H9 (cell line): ENCODE data around the gene VPS13C. TPM values are rescaled to one million over a fixed set of nuclear protein-coding genes. Genes with fewer than 3 reads are reported as not detected.

Experiments
- DNase-seq: peaks from one replicate; pipeline ENCODE4 v3.0.0-alpha.2; 2017
- H2AFZ ChIP-seq: one replicate; pipeline ENCODE4 v1.6.1; 2013; ENCODE audit warnings: mild to moderate bottlenecking, low read length, control low read depth, moderate library complexity
- H2AK5ac ChIP-seq: 2 replicates; pipeline ENCODE4 v1.6.1; 2013; ENCODE audit warnings: low read length, control low read depth, mixed read lengths; ENCODE audit not compliant: insufficient read length
- H2BK120ac ChIP-seq: one replicate; pipeline ENCODE4 v1.6.1; 2013; ENCODE audit warnings: low read depth, mild to moderate bottlenecking, low read length, control low read depth, inconsistent platforms; ENCODE audit not compliant: poor library complexity, severe bottlenecking
- H2BK12ac ChIP-seq: 2 replicates; pipeline ENCODE4 v1.6.1; 2013; ENCODE audit warnings: low read length, control low read depth, mixed read lengths, low read depth; ENCODE audit not compliant: insufficient read length
- H2BK15ac ChIP-seq: 2 replicates; pipeline ENCODE4 v1.6.1; 2013; ENCODE audit warnings: low read depth, low read length, control low read depth
- H2BK20ac ChIP-seq: one replicate; pipeline ENCODE4 v1.6.1; 2013; ENCODE audit warnings: low read depth, mild to moderate bottlenecking, low read length, control low read depth, inconsistent platforms; ENCODE audit not compliant: poor library complexity, severe bottlenecking
- H2BK5ac ChIP-seq: 2 replicates; pipeline ENCODE4 v1.6.1; 2013; ENCODE audit warnings: low read length, control low read depth, mixed read lengths; ENCODE audit not compliant: insufficient read length
- H3K14ac ChIP-seq: 2 replicates; pipeline ENCODE4 v1.6.1; 2013; ENCODE audit warnings: low read length, control low read depth; ENCODE audit not compliant: insufficient read depth
- H3K18ac ChIP-seq: 2 replicates; pipeline ENCODE4 v1.6.1; 2013; ENCODE audit warnings: low read depth, mild to moderate bottlenecking, mixed read lengths, low read length, control low read depth; ENCODE audit not compliant: insufficient read length
- H3K23ac ChIP-seq: 2 replicates; pipeline ENCODE4 v1.6.1; 2013; ENCODE audit warnings: low read length, control low read depth, mixed read lengths, low read depth; ENCODE audit not compliant: insufficient read length
- H3K23me2 ChIP-seq: 2 replicates; pipeline ENCODE4 v1.6.1; 2013; ENCODE audit warnings: low read depth, mild to moderate bottlenecking, mixed read lengths, low read length, control low read depth; ENCODE audit not compliant: insufficient read length, poor library complexity, severe bottlenecking
- H3K27ac ChIP-seq: 2 replicates; pipeline ENCODE4 v1.5.1; 2013; ENCODE audit warnings: low read length, control low read depth, mixed read lengths, low read depth; ENCODE audit not compliant: insufficient read length
- H3K27me3 ChIP-seq: 2 replicates; pipeline ENCODE4 v1.6.1; 2013; ENCODE audit warnings: low read length, control low read depth, inconsistent platforms; ENCODE audit not compliant: insufficient read depth
- H3K4ac ChIP-seq: 2 replicates; pipeline ENCODE4 v1.6.1; 2013; ENCODE audit warnings: low read depth, mild to moderate bottlenecking, control low read depth, inconsistent platforms, low read length, moderate library complexity
- H3K4me1 ChIP-seq: 2 replicates; pipeline ENCODE4 v1.6.1; 2013; ENCODE audit warnings: low read length, control low read depth, inconsistent platforms; ENCODE audit not compliant: insufficient read depth
- H3K4me2 ChIP-seq: 2 replicates; pipeline ENCODE4 v1.6.1; 2013; ENCODE audit warnings: low read length, control low read depth, mixed read lengths; ENCODE audit not compliant: insufficient read length, insufficient read depth
- H3K56ac ChIP-seq: 2 replicates; pipeline ENCODE4 v1.6.1; 2013; ENCODE audit warnings: low read depth, mild to moderate bottlenecking, mixed read lengths, low read length, control low read depth; ENCODE audit not compliant: insufficient read length
- H3K79me1 ChIP-seq: 2 replicates; pipeline ENCODE4 v1.6.1; 2013; ENCODE audit warnings: low read depth, mild to moderate bottlenecking, moderate library complexity, low read length, control low read depth, inconsistent platforms; ENCODE audit not compliant: insufficient read depth, poor library complexity, severe bottlenecking
- H3K79me2 ChIP-seq: 2 replicates; pipeline ENCODE4 v1.6.1; 2013; ENCODE audit warnings: low read length, control low read depth, inconsistent platforms; ENCODE audit not compliant: insufficient read depth
- H3K9ac ChIP-seq: 2 replicates; pipeline ENCODE4 v1.6.1; 2013; ENCODE audit warnings: low read length, control low read depth, mixed read lengths; ENCODE audit not compliant: insufficient read length; ENCODE audit errors: extremely low read depth
- H3K9me3 ChIP-seq: one replicate; pipeline ENCODE4 v1.6.1; 2013; ENCODE audit warnings: low read depth, low read length, inconsistent platforms; ENCODE audit not compliant: control insufficient read depth
- H3T11ph ChIP-seq: one replicate; pipeline ENCODE4 v1.6.1; 2013; ENCODE audit warnings: mild to moderate bottlenecking, low read length, control low read depth, inconsistent platforms
- H4K20me1 ChIP-seq: one replicate; pipeline ENCODE4 v1.6.1; 2013; ENCODE audit not compliant: control insufficient read depth, insufficient read length, insufficient read depth
- H4K5ac ChIP-seq: 2 replicates; pipeline ENCODE4 v1.6.1; 2013; ENCODE audit warnings: low read depth, mild to moderate bottlenecking, mixed read lengths, low read length, control low read depth; ENCODE audit not compliant: insufficient read length
- H4K8ac ChIP-seq: replicated peaks from 2 replicates; pipeline ENCODE4 v1.6.1; 2013; ENCODE audit warnings: low read length, control low read depth, mixed read lengths, low read depth; ENCODE audit not compliant: insufficient read length
- H4K91ac ChIP-seq: 2 replicates; pipeline ENCODE4 v1.6.1; 2013; ENCODE audit warnings: low read depth, mild to moderate bottlenecking, moderate library complexity, mixed read lengths, low read length, control low read depth; ENCODE audit not compliant: insufficient read length
- H3K27ac Mint-ChIP-seq, 3 experiments: 2 replicates in 2 of 3; 3 replicates in 1 of 3; pipeline ENCODE4 v1.8.0; 2020 to 2021; ENCODE audit warnings: mixed read lengths in 3 of 3, mild to moderate bottlenecking in 1 of 3, moderate library complexity in 1 of 3
- H3K27me3 Mint-ChIP-seq: 2 replicates; pipeline ENCODE4 v1.8.0; 2021; ENCODE audit warnings: low read depth, mild to moderate bottlenecking, moderate library complexity, mixed read lengths
- H3K36me3 Mint-ChIP-seq, 3 experiments: 2 replicates in 2 of 3; 3 replicates in 1 of 3; pipeline ENCODE4 v1.8.0; 2020 to 2021; ENCODE audit warnings: low read depth in 3 of 3, mixed read lengths in 3 of 3; ENCODE audit not compliant: insufficient read depth in 1 of 3
- H3K4me1 Mint-ChIP-seq, 2 experiments: 2 replicates each; pipeline ENCODE4 v1.8.0; 2020; ENCODE audit warnings: mixed read lengths in 2 of 2
- H3K4me3 Mint-ChIP-seq, 2 experiments: 2 replicates in 1 of 2; 3 replicates in 1 of 2; pipeline ENCODE4 v1.8.0; 2020 to 2021; ENCODE audit warnings: mild to moderate bottlenecking in 2 of 2, mixed read lengths in 2 of 2, moderate library complexity in 1 of 2
- H3K9me3 Mint-ChIP-seq, 2 experiments: 2 replicates in 1 of 2; 3 replicates in 1 of 2; pipeline ENCODE4 v1.8.0; 2020; ENCODE audit warnings: mild to moderate bottlenecking in 2 of 2, mixed read lengths in 2 of 2, moderate library complexity in 1 of 2
- WGBS: extraction: QIAGEN DNeasy Blood & Tissue Kit; methylation state at CpG from one replicate; pipeline ENCODE4 v1.1.7; 2013; ENCODE audit warnings: missing lambda C conversion rate, low lambda C conversion rate, mixed read lengths; ENCODE audit not compliant: insufficient read length; ENCODE audit errors: extremely low coverage; 5-methylcytosine and 5-hydroxymethylcytosine counted together
- total RNA-seq: library from RNA; stranded (reverse); gene quantifications from 2 replicates; pipeline ENCODE4 v1.2.1, GENCODE V29; 2021
- TF ChIP-seq, protein P1 (sequence below): fragments of 200-600 bp; sonication (generic); conservative IDR thresholded peaks from 3 replicates; pipeline ENCODE4 v1.8.0; 2021; ENCODE audit warnings: antibody characterized with exemption, mild to moderate bottlenecking

VPS13C gene
- total RNA-seq, 1 experiment from 2014 or later, result 14.2 TPM

GRCh38 chr15:61835496-61836106 lies 224.6 kb downstream of the VPS13C start:
- Histone ChIP-seq H4K5ac (no peak overlapping the region), H2BK120ac (no peak overlapping the region), H3K4me2 (no peak overlapping the region), H2BK5ac (no peak overlapping the region), H3T11ph (no peak overlapping the region), H3K79me2 (no peaks in the 10 kb centered on the region), H2BK12ac (no peak overlapping the region), H4K91ac (no peak overlapping the region), H3K18ac (no peak overlapping the region), H4K8ac (no peak overlapping the region), H3K14ac (no peak overlapping the region), H3K56ac (no peak overlapping the region), H3K23me2 (no peaks in the 10 kb centered on the region), H2AFZ (no peak overlapping the region), H3K9me3 (no peaks in the 10 kb centered on the region), H3K4me1 (no peaks in the 10 kb centered on the region), H2AK5ac (no peak overlapping the region), H3K23ac (no peak overlapping the region), H2BK20ac (no peak overlapping the region), H3K79me1 (no peaks in the 10 kb centered on the region), H3K4ac (no peak overlapping the region), H2BK15ac (no peak overlapping the region), H3K27ac (no peak overlapping the region), H4K20me1 (no peaks in the 10 kb centered on the region), H3K27me3 (no peaks in the 10 kb centered on the region), H3K9ac (no peak overlapping the region)
- Mint-ChIP-seq H3K27me3 (peaks cover 8% of the 10 kb centered on the region), H3K4me3 (no peak overlapping the region), H3K4me1 (peaks cover 21 to 27% of the 10 kb centered on the region in 2 experiments), H3K36me3 (no peaks in the 10 kb centered on the region), H3K9me3 (no peaks in the 10 kb centered on the region), H3K27ac (no peak overlapping the region; a peak in 2 of 7 replicates)
- DNase-seq, result peak; percentile 83
- no CpG with 5 or more reads among the region's 9 CpGs for WGBS
- TF ChIP-seq, protein P1, sequence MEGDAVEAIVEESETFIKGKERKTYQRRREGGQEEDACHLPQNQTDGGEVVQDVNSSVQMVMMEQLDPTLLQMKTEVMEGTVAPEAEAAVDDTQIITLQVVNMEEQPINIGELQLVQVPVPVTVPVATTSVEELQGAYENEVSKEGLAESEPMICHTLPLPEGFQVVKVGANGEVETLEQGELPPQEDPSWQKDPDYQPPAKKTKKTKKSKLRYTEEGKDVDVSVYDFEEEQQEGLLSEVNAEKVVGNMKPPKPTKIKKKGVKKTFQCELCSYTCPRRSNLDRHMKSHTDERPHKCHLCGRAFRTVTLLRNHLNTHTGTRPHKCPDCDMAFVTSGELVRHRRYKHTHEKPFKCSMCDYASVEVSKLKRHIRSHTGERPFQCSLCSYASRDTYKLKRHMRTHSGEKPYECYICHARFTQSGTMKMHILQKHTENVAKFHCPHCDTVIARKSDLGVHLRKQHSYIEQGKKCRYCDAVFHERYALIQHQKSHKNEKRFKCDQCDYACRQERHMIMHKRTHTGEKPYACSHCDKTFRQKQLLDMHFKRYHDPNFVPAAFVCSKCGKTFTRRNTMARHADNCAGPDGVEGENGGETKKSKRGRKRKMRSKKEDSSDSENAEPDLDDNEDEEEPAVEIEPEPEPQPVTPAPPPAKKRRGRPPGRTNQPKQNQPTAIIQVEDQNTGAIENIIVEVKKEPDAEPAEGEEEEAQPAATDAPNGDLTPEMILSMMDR, result peak; percentile 97
